GM19467 (cell line): ENCODE measurements around the gene INSIG1.

ENCODE experiments used
- ATAC-seq: cut with Tn5 transposase; IDR thresholded peaks from one replicate; pipeline ENCODE4 v1.9.1; 2021; ENCODE audit warnings: mild to moderate bottlenecking, moderate library complexity; ENCODE audit not compliant: unreplicated experiment

INSIG1 gene

GRCh38 chr7:155299535-155300202, 2.0 kb downstream of the INSIG1 start:
- ATAC-seq, result no peak

GRCh38 chr7:155300641-155301452, 3.2 kb downstream of the INSIG1 start:
- ATAC-seq, result no peak

GRCh38 chr7:155303039-155303593, 5.4 kb downstream of the INSIG1 start:
- no peak for ATAC-seq

GRCh38 chr7:155303897-155304296, 6.2 kb downstream of the INSIG1 start:
- no peak for ATAC-seq

GRCh38 chr7:155305231-155305904, 7.7 kb downstream of the INSIG1 start:
- no peak for ATAC-seq

GRCh38 chr7:155306673-155307470, 9.2 kb downstream of the INSIG1 start:
- no peak for ATAC-seq

GRCh38 chr7:155308330-155309020, 10.8 kb downstream of the INSIG1 start:
- ATAC-seq, result no peak

GRCh38 chr7:155309021-155309338, 11.3 kb downstream of the INSIG1 start:
- ATAC-seq, result no peak

GRCh38 chr7:155310425-155311114, 12.9 kb downstream of the INSIG1 start:
- no peak for ATAC-seq

- ATAC-seq, result no peak
These were observed 14.3 kb downstream of the INSIG1 start for GRCh38 chr7:155311826-155312537.

- ATAC-seq, result no peak
These were observed 15.0 kb downstream of the INSIG1 start for GRCh38 chr7:155312633-155313032.

GRCh38 chr7:155313096-155313495, 15.4 kb downstream of the INSIG1 start:
- ATAC-seq, result no peak

GRCh38 chr7:155315977-155316376, 18.3 kb downstream of the INSIG1 start:
- no peak for ATAC-seq

- no peak for ATAC-seq
These were observed 18.9 kb downstream of the INSIG1 start for GRCh38 chr7:155316427-155317113.

- no peak for ATAC-seq
These were observed 19.4 kb downstream of the INSIG1 start for GRCh38 chr7:155317114-155317434.

GRCh38 chr7:155318245-155318644, 20.6 kb downstream of the INSIG1 start:
- no peak for ATAC-seq

- no peak for ATAC-seq
These were observed 24.9 kb downstream of the INSIG1 start for GRCh38 chr7:155322530-155322929.

GRCh38 chr7:155323001-155323638, 25.4 kb downstream of the INSIG1 start:
- ATAC-seq, result no peak
